ENCODE results near the gene STAT4. TPM values are rescaled to one million over a fixed set of nuclear protein-coding genes. Genes with fewer than 3 reads are reported as not detected.
A peak's percentile ranks its signal among the peaks of the same experiment; 100 is the strongest.

Gene STAT4
- total RNA-seq, 1 experiment from 2014 or later, result 0.89 TPM

- peaks cover 19% of the 10 kb centered on the region for H3K4me1 ChIP-seq (replicated peaks)
- DNase-seq (ENCODE audit: low read depth in 1 of 2, low spot score in 2 of 2), result no peak
- H3K9me3 ChIP-seq (replicated peaks), result no peaks in the 10 kb centered on the region
- H3K4me3 ChIP-seq, result no peak overlapping the region
- H3K27ac ChIP-seq, result no peak overlapping the region
- no peaks in the 10 kb centered on the region for H3K27me3 ChIP-seq (replicated peaks)
- H3K36me3 ChIP-seq, result peaks cover 100% of the 10 kb centered on the region
Measured at GRCh38 chr2:190984595-190984994, 166.2 kb downstream of the STAT4 start.

DNA sequence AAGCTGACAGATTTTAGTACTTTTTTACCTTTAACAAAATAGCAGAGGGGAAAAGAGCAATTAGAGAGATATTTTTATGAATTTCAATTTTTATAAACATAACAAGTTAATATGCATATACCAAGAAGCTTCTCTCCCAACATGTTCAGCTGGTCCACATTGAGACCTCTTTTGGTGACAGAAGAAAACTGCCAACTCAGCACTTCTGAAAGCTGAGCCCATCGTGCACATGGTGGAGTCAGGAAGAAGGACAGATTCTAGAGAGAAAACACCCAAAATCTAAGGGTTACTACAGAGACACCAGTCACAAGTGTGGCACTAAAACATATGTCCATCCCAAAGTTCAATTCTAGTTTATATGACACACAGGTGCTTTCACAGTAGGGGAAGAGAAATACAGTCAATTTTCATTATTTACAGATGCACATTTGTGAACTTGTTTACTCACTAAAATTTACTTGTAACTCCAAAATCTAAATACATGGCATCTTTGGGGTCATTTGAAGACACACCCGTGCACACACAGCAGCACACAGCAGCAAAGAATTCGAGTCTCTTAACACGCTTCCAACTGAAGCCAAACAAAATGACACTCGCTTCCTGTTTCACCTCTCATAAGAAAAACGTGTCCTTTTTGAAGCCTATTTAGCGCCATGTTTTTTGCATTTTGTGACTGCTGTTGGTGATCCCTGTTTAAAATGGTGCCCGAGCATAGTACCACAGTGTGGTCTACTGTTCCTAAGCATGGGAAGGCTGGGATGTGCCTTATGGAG is 168.3 kb downstream of the STAT4 start:
- H3K27ac ChIP-seq, result no peak overlapping the region
- no peak for DNase-seq (ENCODE audit: low read depth in 1 of 2, low spot score in 2 of 2)
- H3K4me1 ChIP-seq (replicated peaks), result peaks cover 26% of the 10 kb centered on the region
- peaks cover 100% of the 10 kb centered on the region for H3K36me3 ChIP-seq
- H3K9me3 ChIP-seq (replicated peaks), result no peaks in the 10 kb centered on the region
- no peaks in the 10 kb centered on the region for H3K27me3 ChIP-seq (replicated peaks)
- no peak overlapping the region for H3K4me3 ChIP-seq

- Histone ChIP-seq H3K36me3 (peaks cover 100% of the 10 kb centered on the region), H3K9me3 (replicated peaks) (no peaks in the 10 kb centered on the region)
Measured at GRCh38 chr2:190981733-190982132, 169.1 kb downstream of the STAT4 start.

DNA sequence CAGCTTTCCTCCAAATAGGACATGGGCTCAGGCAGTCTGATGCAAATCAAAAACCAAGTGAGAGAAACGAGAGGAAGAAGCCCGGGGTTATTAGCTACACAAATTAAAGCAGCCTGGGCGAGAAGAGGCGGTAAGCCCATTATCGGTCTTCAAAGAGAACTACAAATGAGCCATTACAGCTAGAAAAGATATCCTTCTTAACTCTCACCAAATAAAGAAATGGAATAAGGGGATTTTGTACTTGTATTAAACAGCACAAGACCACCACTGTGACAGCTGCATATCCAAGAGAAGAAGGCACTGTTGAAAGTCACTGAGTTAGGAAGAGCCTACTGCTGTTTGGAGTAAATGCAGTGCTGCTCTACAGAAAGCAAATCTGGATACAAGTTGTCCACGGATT is 169.5 kb downstream of the STAT4 start:
- Histone ChIP-seq H3K4me3 (no peak overlapping the region), H3K9me3 (replicated peaks) (no peaks in the 10 kb centered on the region), H3K27me3 (replicated peaks) (no peaks in the 10 kb centered on the region), H3K27ac (no peak overlapping the region), H3K36me3 (peaks cover 100% of the 10 kb centered on the region), H3K4me1 (replicated peaks) (peaks cover 26% of the 10 kb centered on the region)
- no peak for DNase-seq (ENCODE audit: low read depth in 1 of 2, low spot score in 2 of 2)

More at GRCh38 chr2:190981733-190982132, 169.1 kb downstream of the STAT4 start:
- Histone ChIP-seq H3K4me1 (replicated peaks) (peaks cover 26% of the 10 kb centered on the region), H3K27ac (no peak overlapping the region), H3K27me3 (replicated peaks) (no peaks in the 10 kb centered on the region), H3K4me3 (no peak overlapping the region)
- DNase-seq (ENCODE audit: low read depth in 1 of 2, low spot score in 2 of 2), result no peak

GRCh38 chr2:190980630-190981209 is 170.1 kb downstream of the STAT4 start:
- H3K27ac ChIP-seq, result no peak overlapping the region
- peaks cover 100% of the 10 kb centered on the region for H3K36me3 ChIP-seq
- H3K9me3 ChIP-seq (replicated peaks), result no peaks in the 10 kb centered on the region
- no peak overlapping the region for H3K4me3 ChIP-seq
- DNase-seq (ENCODE audit: low read depth in 1 of 2, low spot score in 2 of 2), result no peak
- H3K27me3 ChIP-seq (replicated peaks), result no peaks in the 10 kb centered on the region
- H3K4me1 ChIP-seq (replicated peaks), result peaks cover 26% of the 10 kb centered on the region

DNA sequence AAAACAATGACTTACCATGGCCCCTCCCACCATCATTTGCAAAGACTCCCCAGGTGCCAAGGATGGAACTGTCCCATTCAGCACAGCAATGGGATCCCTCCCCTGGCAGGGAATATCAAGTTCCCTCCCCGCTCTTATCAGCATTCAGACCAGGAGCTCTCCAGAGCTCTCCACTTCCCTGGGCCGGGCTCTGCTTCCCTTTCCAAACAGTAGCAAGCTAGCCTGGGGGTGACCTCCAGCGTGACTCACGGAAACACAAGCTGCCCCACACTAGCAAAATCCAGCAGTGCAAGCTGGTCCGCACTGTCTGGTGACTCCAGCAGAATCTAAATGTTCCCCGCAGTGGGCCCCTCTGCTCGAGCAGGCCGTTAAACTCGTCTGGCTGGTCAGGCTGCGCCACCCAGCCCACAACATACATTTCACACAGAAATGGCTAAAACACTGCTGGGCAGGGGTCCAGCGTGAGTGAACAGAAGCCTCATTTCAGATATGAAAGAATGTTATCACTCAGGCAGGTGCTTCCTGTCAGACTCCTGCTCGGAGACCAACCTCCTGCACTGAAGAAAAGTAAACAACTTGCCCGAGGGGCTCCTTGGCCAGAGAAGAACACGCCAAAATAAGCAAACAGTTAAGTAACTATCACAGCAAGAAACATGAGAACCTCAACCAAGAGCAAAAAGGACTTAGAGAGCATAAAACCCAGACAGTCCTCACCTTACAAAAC is 170.7 kb downstream of the STAT4 start:
- H3K36me3 ChIP-seq, result peaks cover 100% of the 10 kb centered on the region
- no peak overlapping the region for H3K27ac ChIP-seq
- peaks cover 26% of the 10 kb centered on the region for H3K4me1 ChIP-seq (replicated peaks)

More for the DNA sequence above, 170.7 kb downstream of the STAT4 start:
- Histone ChIP-seq H3K9me3 (replicated peaks) (no peaks in the 10 kb centered on the region), H3K4me3 (no peak overlapping the region), H3K27me3 (replicated peaks) (no peaks in the 10 kb centered on the region)
- DNase-seq (ENCODE audit: low read depth in 1 of 2, low spot score in 2 of 2), result peak in 1 of 2 experiments; percentile 21

Other genes starting within 250 kb of the STAT4 start
- gene STAT1, start 136.8 kb downstream of the STAT4 start, total RNA-seq (2014; rRNA removed; shearing (Covaris generic)), result 89.5 and 108 TPM in 2 replicates
- gene MYO1B, start 94.4 kb upstream of the STAT4 start, total RNA-seq (2014; rRNA removed; shearing (Covaris generic)), result 87.6 and 106 TPM in 2 replicates